Measurements from ENCODE around the gene RTEL1. TPM values are rescaled to one million over a fixed set of nuclear protein-coding genes. Genes with fewer than 3 reads are reported as not detected.
A peak's percentile ranks its signal among the peaks of the same experiment; 100 is the strongest.

RTEL1 gene
- total and polyA plus RNA-seq, 9 of the 15 experiments (the other 6 are each of a cell fraction or from before 2014, with no cell fraction given), result 0.36 to 61.0 (median 17.9) TPM

DNA sequence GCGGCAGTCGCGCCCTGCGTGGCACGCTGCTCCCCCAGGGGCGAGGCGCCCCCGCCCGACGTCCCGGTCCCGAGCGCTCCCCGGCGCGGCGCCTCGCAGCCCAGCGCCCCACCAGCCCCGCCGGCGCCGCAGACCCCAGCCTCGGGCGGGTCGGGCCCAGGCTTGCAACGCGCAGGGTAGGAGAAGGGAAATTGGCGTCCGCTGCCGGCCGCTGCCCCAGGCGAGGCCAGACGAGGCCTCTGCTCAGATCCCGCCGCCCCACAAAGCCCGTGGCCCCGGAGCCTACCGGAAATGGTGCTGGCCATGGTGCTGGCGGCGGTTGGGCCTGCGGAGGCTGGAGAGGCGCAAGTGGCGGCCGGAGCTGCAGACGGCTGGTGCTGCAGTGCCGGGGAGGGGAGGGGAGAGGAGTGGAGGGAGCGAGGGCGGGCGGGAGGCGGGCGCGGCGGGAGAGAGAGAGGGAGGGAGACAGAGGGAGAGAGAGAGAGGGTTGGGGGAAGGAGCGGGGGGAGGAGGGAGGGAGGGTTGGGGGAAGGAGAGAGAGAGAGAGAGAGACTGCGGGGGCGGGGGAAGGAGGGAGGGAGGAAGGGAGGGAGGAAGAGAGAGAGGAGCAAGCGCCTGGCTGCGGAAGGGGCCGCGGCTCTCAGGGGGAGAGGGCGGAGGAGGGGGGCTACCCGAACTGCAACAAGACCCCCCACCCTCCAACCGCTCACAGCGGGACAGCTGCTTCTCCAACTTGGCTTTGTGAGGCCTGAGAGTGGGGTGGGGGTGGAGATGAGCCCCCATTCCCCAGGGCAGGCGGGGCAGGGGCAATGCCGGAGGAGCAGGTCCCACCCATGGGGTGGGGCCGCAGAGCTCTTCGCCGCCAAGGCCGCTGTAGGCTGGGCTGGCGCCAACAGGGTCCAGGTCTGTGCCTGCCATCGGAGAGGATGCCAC is 4.8 kb upstream of the RTEL1 start, which contains the start of gene STMN3 (continued):
- TF ChIP-seq MEF2D (tag; conservative IDR thresholded peaks at IDR 0.05; ENCODE audit: low read depth) (no peak), ZNF253 (CRISPR knock-in tag; conservative IDR thresholded peaks at IDR 0.05) (no peak), POLR2AphosphoS2 (IDR thresholded peaks at IDR 0.05; ENCODE audit: low read length) (no peak), GATAD2B (IDR thresholded peaks at IDR 0.05; ENCODE audit: borderline replicate concordance) (peak; percentile 73; the same call in 1 of the 2 replicates), YBX1 (IDR thresholded peaks at IDR 0.05) (no peak), CC2D1A (IDR thresholded peaks at IDR 0.05) (no peak), BHLHE40 (IDR thresholded peaks at IDR 0.05; ENCODE audit: low read length) (0 out of 2 replicates have a peak, but pooled peaks have one; percentile 30), U2AF2 (optimal IDR thresholded peaks at IDR 0.05; ENCODE audit: low read depth, low read length) (no peak), JUND (IDR thresholded peaks at IDR 0.05; ENCODE audit: borderline replicate concordance, low read depth, low read length) (peak; percentile 13; the same call in 1 of the 2 replicates), JUND (tag; IDR thresholded peaks at IDR 0.05; ENCODE audit: borderline replicate concordance, low read depth, low read length) (no peak), EP300 (IDR thresholded peaks at IDR 0.05; ENCODE audit: low read length) (peak; percentile 29; the same call in 1 of the 2 replicates), RAD21 (CRISPR knock-in tag; conservative IDR thresholded peaks at IDR 0.05 in 1 of 2, IDR thresholded peaks at IDR 0.05 in 1 of 2) (no peak), NR4A1 (CRISPR knock-in tag; IDR thresholded peaks at IDR 0.05) (no peak), NR4A1 (tag; IDR thresholded peaks at IDR 0.05) (no peak)
- TF ChIP-seq, protein P1, sequence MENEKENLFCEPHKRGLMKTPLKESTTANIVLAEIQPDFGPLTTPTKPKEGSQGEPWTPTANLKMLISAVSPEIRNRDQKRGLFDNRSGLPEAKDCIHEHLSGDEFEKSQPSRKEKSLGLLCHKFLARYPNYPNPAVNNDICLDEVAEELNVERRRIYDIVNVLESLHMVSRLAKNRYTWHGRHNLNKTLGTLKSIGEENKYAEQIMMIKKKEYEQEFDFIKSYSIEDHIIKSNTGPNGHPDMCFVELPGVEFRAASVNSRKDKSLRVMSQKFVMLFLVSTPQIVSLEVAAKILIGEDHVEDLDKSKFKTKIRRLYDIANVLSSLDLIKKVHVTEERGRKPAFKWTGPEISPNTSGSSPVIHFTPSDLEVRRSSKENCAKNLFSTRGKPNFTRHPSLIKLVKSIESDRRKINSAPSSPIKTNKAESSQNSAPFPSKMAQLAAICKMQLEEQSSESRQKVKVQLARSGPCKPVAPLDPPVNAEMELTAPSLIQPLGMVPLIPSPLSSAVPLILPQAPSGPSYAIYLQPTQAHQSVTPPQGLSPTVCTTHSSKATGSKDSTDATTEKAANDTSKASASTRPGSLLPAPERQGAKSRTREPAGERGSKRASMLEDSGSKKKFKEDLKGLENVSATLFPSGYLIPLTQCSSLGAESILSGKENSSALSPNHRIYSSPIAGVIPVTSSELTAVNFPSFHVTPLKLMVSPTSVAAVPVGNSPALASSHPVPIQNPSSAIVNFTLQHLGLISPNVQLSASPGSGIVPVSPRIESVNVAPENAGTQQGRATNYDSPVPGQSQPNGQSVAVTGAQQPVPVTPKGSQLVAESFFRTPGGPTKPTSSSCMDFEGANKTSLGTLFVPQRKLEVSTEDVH (IDR thresholded peaks at IDR 0.05; ENCODE audit: low read depth, partially characterized antibody), result no peak
- TF ChIP-seq, protein P2, sequence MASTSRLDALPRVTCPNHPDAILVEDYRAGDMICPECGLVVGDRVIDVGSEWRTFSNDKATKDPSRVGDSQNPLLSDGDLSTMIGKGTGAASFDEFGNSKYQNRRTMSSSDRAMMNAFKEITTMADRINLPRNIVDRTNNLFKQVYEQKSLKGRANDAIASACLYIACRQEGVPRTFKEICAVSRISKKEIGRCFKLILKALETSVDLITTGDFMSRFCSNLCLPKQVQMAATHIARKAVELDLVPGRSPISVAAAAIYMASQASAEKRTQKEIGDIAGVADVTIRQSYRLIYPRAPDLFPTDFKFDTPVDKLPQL (IDR thresholded peaks at IDR 0.05; ENCODE audit: extremely low read depth, insufficient read length), result no peak
- TF ChIP-seq, protein P3, sequence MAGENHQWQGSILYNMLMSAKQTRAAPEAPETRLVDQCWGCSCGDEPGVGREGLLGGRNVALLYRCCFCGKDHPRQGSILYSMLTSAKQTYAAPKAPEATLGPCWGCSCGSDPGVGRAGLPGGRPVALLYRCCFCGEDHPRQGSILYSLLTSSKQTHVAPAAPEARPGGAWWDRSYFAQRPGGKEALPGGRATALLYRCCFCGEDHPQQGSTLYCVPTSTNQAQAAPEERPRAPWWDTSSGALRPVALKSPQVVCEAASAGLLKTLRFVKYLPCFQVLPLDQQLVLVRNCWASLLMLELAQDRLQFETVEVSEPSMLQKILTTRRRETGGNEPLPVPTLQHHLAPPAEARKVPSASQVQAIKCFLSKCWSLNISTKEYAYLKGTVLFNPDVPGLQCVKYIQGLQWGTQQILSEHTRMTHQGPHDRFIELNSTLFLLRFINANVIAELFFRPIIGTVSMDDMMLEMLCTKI (IDR thresholded peaks at IDR 0.05; ENCODE audit: partially characterized antibody), result no peak
- TF ChIP-seq, protein P4, sequence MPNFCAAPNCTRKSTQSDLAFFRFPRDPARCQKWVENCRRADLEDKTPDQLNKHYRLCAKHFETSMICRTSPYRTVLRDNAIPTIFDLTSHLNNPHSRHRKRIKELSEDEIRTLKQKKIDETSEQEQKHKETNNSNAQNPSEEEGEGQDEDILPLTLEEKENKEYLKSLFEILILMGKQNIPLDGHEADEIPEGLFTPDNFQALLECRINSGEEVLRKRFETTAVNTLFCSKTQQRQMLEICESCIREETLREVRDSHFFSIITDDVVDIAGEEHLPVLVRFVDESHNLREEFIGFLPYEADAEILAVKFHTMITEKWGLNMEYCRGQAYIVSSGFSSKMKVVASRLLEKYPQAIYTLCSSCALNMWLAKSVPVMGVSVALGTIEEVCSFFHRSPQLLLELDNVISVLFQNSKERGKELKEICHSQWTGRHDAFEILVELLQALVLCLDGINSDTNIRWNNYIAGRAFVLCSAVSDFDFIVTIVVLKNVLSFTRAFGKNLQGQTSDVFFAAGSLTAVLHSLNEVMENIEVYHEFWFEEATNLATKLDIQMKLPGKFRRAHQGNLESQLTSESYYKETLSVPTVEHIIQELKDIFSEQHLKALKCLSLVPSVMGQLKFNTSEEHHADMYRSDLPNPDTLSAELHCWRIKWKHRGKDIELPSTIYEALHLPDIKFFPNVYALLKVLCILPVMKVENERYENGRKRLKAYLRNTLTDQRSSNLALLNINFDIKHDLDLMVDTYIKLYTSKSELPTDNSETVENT (CRISPR knock-in tag; IDR thresholded peaks at IDR 0.05), result 0 out of 2 replicates have a peak, but pooled peaks have one; percentile 10
- TF ChIP-seq, protein P5, sequence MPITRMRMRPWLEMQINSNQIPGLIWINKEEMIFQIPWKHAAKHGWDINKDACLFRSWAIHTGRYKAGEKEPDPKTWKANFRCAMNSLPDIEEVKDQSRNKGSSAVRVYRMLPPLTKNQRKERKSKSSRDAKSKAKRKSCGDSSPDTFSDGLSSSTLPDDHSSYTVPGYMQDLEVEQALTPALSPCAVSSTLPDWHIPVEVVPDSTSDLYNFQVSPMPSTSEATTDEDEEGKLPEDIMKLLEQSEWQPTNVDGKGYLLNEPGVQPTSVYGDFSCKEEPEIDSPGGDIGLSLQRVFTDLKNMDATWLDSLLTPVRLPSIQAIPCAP (CRISPR knock-in tag; IDR thresholded peaks at IDR 0.05; ENCODE audit: borderline replicate concordance), result no peak
